ENCODE results near the gene BIRC7.

BIRC7 gene

GRCh38 chr20:63194797-63195173 lies 40.9 kb upstream of the BIRC7 start:
- no peak for TF ChIP-seq CTCF (IDR thresholded peaks at IDR 0.05; ENCODE audit: control insufficient read depth, insufficient read depth, low read depth, low read length, missing control alignments)
- no peak for DNase-seq (ENCODE audit: low read depth)
- H3K4me3 ChIP-seq (ENCODE audit: control insufficient read depth, low read depth, low read length): no peak overlapping the region

- no peak for TF ChIP-seq CTCF (IDR thresholded peaks at IDR 0.05; ENCODE audit: control insufficient read depth, insufficient read depth, low read depth, low read length, missing control alignments)
- DNase-seq (ENCODE audit: low read depth): no peak
- no peak overlapping the region for H3K4me3 ChIP-seq (ENCODE audit: control insufficient read depth, low read depth, low read length)
Measured at GRCh38 chr20:63196768-63197470, 38.8 kb upstream of the BIRC7 start.

- no peak for DNase-seq (ENCODE audit: low read depth)
- no peak overlapping the region for H3K4me3 ChIP-seq (ENCODE audit: control insufficient read depth, low read depth, low read length)
- TF ChIP-seq CTCF (IDR thresholded peaks at IDR 0.05; ENCODE audit: control insufficient read depth, insufficient read depth, low read depth, low read length, missing control alignments): no peak
Measured at GRCh38 chr20:63198606-63199005, 37.1 kb upstream of the BIRC7 start.

GRCh38 chr20:63202021-63202420 lies 33.7 kb upstream of the BIRC7 start:
- no peak for DNase-seq (ENCODE audit: low read depth)
- no peak for TF ChIP-seq CTCF (IDR thresholded peaks at IDR 0.05; ENCODE audit: control insufficient read depth, insufficient read depth, low read depth, low read length, missing control alignments)
- no peak overlapping the region for H3K4me3 ChIP-seq (ENCODE audit: control insufficient read depth, low read depth, low read length)

- no peak overlapping the region for H3K4me3 ChIP-seq (ENCODE audit: control insufficient read depth, low read depth, low read length)
- DNase-seq (ENCODE audit: low read depth): no peak
- TF ChIP-seq CTCF (IDR thresholded peaks at IDR 0.05; ENCODE audit: control insufficient read depth, insufficient read depth, low read depth, low read length, missing control alignments): no peak
Measured at GRCh38 chr20:63202811-63203526, 32.7 kb upstream of the BIRC7 start.

GRCh38 chr20:63204362-63204761 lies 31.3 kb upstream of the BIRC7 start:
- no peak for DNase-seq (ENCODE audit: low read depth)
- TF ChIP-seq CTCF (IDR thresholded peaks at IDR 0.05; ENCODE audit: control insufficient read depth, insufficient read depth, low read depth, low read length, missing control alignments): no peak
- H3K4me3 ChIP-seq (ENCODE audit: control insufficient read depth, low read depth, low read length): no peak overlapping the region
